D721Med (cell line): ENCODE results near the gene VDAC1.

Source experiments
- DNase-seq: peaks from one replicate; pipeline ENCODE4 v3.0.0; 2011; ENCODE audit warnings: low spot score; ENCODE audit not compliant: insufficient read length
- FAIRE-seq: peaks from 2 replicates; lab custom pipeline; 2011; peaks lifted over from hg19 to GRCh38; lab: Jason Lieb, UNC
- CTCF ChIP-seq: IDR thresholded peaks from 2 replicates; pipeline ENCODE4 v1.5.1; 2012; ENCODE audit warnings: mild to moderate bottlenecking, control low read depth; ENCODE audit not compliant: insufficient read depth; ENCODE audit errors: missing control alignments

VDAC1 gene

DNA sequence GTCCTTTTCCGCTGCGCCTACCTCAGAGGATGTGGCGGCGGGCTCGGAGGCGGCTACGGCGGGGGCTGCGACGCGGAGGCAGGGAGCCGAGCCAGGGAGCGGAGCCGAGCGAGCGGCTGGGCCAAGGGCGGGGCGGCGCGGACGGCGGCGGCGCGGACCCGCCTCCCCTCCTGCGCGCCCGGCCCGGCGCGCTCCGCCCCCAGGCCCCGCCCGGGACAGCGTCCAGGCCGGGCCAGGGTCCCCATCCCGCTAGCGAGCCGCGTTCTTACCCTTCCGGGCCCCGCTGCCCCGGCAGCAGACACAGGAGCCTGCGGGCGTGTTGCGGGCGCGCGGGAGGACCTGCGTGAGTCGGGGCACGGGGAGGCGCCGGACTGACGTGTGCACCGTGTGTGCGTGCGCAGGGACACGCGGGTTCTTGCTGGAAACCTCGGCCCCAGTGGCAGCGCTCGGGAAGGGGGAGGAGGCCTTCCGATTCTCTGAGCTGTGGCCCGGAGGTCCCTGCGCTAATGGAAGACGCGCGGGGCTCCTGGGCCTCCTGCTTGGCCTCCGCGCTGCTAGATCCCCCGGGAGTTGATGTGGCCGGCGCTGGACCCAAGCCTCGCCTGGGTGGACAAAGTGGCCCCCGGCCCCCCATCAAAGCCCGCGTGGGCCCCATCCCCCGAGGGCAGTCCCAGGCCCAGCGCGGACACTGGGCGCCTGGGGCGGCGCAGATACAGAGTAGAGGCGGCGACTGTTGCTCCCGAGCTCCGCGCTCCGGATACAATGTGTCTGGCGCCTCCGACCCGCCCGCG is at the start of gene VDAC1:
TSS of gene VDAC1 (minus strand) at position 350 of the 791 bp plus-strand sequence. CDS start 11,963 bp downstream, outside the sequence.
- peak; percentile 72 for DNase-seq
- TF ChIP-seq CTCF = no peak
- FAIRE-seq = no peak

DNA sequence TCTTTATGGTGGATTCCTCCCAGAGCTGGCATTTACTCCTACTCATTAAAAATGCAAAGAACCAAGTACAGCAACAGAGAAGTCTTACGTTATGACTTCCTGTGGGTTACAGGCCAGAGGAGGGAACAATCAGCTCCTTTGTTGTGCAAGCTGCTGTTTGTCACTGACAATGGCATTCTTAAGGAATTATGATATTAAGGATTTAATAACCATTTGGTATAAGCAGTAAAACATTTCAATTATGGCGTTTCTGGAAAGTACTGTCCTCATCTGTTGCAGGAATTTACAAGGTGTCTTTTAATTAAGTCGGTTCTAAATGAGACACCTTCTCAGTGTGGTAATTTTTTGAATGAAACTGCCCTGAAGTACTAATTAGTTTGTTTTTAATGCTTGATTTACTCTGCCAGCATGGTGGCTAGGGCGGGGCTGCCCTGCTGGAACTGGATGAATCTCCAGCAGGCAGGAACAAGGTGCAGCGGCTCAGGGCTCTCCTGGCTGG is 49.1 kb upstream of the VDAC1 start:
- no peak for FAIRE-seq
- TF ChIP-seq CTCF = no peak
- no peak for DNase-seq

DNA sequence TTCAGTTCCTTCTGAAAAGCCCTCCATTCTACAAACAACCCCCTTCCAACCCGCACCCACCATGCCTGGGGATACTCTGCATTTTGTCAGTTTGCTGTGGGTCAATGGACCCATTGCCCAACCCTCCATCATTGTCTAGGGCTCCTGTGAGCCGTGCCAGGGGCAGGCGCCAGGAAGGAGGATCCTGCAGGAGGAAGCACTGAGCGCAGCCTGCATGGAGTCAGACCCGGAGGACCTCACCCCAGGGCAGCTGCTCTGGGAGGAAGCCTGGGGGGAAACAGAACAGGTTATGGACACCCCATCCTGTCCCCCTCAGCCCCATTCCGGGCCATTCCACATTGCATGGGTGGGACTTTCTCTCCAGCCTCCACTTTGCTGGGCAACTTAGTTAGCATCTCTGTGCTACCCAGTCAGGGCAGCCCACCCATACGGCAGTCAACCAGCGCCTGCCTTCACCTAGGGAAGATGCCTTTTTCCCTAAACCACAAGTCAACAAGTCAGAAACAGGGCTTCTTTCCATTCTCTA is 48.6 kb upstream of the VDAC1 start:
- FAIRE-seq (no peak), DNase-seq (no peak)
- TF ChIP-seq CTCF = no peak

DNA sequence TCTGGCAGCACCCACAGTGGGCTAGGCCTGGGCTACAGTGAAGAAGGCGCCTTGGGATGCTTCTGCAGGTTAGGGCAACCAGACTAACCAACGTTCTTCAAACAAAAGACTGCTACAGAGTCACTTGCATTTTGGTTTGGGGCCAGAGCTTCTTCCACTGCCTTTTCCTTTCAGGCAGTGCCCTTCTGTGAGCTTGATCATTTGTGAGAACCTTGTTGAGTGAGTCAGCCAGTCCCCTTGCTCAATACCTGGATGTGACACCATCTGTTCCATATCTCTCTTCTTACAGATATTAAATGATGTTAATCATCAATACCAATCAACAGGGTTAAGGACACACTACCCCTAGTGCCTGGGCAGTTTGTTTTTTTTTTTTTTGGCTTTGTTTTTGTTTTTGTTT is 46.5 kb upstream of the VDAC1 start:
- no peak for FAIRE-seq
- no peak for DNase-seq
- TF ChIP-seq CTCF = no peak

GRCh38 chr5:134048864-134049263 is 44.1 kb upstream of the VDAC1 start:
- no peak for TF ChIP-seq CTCF
- FAIRE-seq (peak; percentile 53), DNase-seq (peak; percentile 39)

GRCh38 chr5:134047687-134048056 is 42.9 kb upstream of the VDAC1 start:
- no peak for DNase-seq
- FAIRE-seq = no peak
- no peak for TF ChIP-seq CTCF
